B cell (primary cell): ENCODE data around the gene NUDT3.

Source experiments
- CTCF ChIP-seq: fragments of 200-600 bp; IDR thresholded peaks from one replicate; pipeline ENCODE4 v1.8.0; 2022; ENCODE audit warnings: antibody characterized with exemption, mild to moderate bottlenecking
- EZH2 ChIP-seq: IDR thresholded peaks from 2 replicates; pipeline ENCODE4 v1.6.1; 2012; ENCODE audit warnings: borderline replicate concordance, low read depth, mild to moderate bottlenecking, moderate library complexity, low read length; ENCODE audit not compliant: insufficient read depth, poor library complexity, severe bottlenecking

GRCh38 chr6:34357937-34358336 lies 34.5 kb downstream of the NUDT3 start:
- TF ChIP-seq CTCF (no peak), EZH2 (no peak)
